K562 (cell line): ENCODE data around the gene VPS18. TPM values are rescaled to one million over a fixed set of nuclear protein-coding genes. Genes with fewer than 3 reads are reported as not detected.

Experiments used
- ARHGAP35 ChIP-seq: fragments of 450-650 bp; IDR thresholded peaks from 2 replicates; pipeline ENCODE4 v1.6.1; 2018; ENCODE audit not compliant: partially characterized antibody
- ATF6 ChIP-seq: sonication (generic); formaldehyde crosslinking; IDR thresholded peaks from 2 replicates; pipeline ENCODE4 v1.4.0; 2020; ENCODE audit warnings: mild to moderate bottlenecking, missing genetic modification reagents
- GATAD2B ChIP-seq: fragments of 450-650 bp; IDR thresholded peaks from 2 replicates; pipeline ENCODE4 v1.6.1; 2017; ENCODE audit warnings: mild to moderate bottlenecking, borderline replicate concordance
- HSF4 ChIP-seq: fragments of 250-450 bp; sonication (Bioruptor Pico); IDR thresholded peaks from 2 replicates; pipeline ENCODE4 v2.1.2; 2022; ENCODE audit warnings: mild to moderate bottlenecking, moderate library complexity, borderline replicate concordance
- MEF2A ChIP-seq: IDR thresholded peaks from 2 replicates; pipeline ENCODE4 v1.6.1; 2011; ENCODE audit warnings: low read depth, mild to moderate bottlenecking, low read length, moderate library complexity; ENCODE audit not compliant: control insufficient read depth
- NR1H2 ChIP-seq: sonication (generic); formaldehyde crosslinking; IDR thresholded peaks from 2 replicates; pipeline ENCODE4 v1.4.0; 2020; ENCODE audit warnings: mild to moderate bottlenecking, missing genetic modification reagents
- POLR2A ChIP-seq: fragments of 450-650 bp; conservative IDR thresholded peaks from 2 replicates; pipeline ENCODE4 v1.6.1; 2016
- PRMT5 ChIP-seq: sonication (generic); formaldehyde crosslinking; IDR thresholded peaks from 2 replicates; pipeline ENCODE4 v1.5.0; 2020; ENCODE audit warnings: missing genetic modification reagents
- SPI1 ChIP-seq: IDR thresholded peaks from 2 replicates; pipeline ENCODE4 v1.6.1; 2011; ENCODE audit warnings: low read depth, low read length, control low read depth, borderline replicate concordance
- TEAD1 ChIP-seq, 2 experiments: fragments of 450-650 bp in 1 of 2; sonication (generic) in 1 of 2; formaldehyde crosslinking; IDR thresholded peaks; 2 replicates each; pipeline versions ENCODE4 v1.4.0 to v1.8.0; 2020 to 2022; ENCODE audit warnings: mild to moderate bottlenecking in 2 of 2, missing genetic modification reagents in 1 of 2
- TFE3 ChIP-seq: fragments of 450-650 bp; formaldehyde crosslinking; IDR thresholded peaks from 2 replicates; pipeline ENCODE4 v1.4.0; 2020; ENCODE audit warnings: mild to moderate bottlenecking, mixed read lengths
- TRIM24 ChIP-seq, 2 experiments: fragments of 450-650 bp; IDR thresholded peaks; 2 replicates each; pipeline ENCODE4 v1.6.1; 2016
- ZBTB49 ChIP-seq: sonication (generic); formaldehyde crosslinking; IDR thresholded peaks from 2 replicates; pipeline ENCODE4 v1.8.0; 2022; ENCODE audit warnings: missing genetic modification reagents, mild to moderate bottlenecking, borderline replicate concordance
- ZFPM2 ChIP-seq: fragments of 250-450 bp; sonication (Bioruptor Pico); IDR thresholded peaks from 2 replicates; pipeline ENCODE4 v1.5.1; 2022; ENCODE audit warnings: mild to moderate bottlenecking
- ZNF23 ChIP-seq: fragments of 250-450 bp; sonication (Bioruptor Pico); IDR thresholded peaks from 2 replicates; pipeline ENCODE4 v1.4.0; 2020; ENCODE audit warnings: mild to moderate bottlenecking
- ZNF384 ChIP-seq: IDR thresholded peaks from 2 replicates; pipeline ENCODE4 v1.6.1; 2012; ENCODE audit warnings: low read depth, low read length, improper control_type of control experiment
- polyA plus RNA-seq, 8 experiments: library from polyadenylated mRNA; depleted of rRNA in 4 of 8; stranded (reverse) in 5 of 8; unstranded in 3 of 8; fragments of >200 nt; fragmentation: Nextera tagmentation in 2 of 8; fragmentation: Illumina TruSeq in 1 of 8; extraction: Ambion mirVana in 2 of 8; extraction: Trizol in 1 of 8; gene quantifications; 2 replicates each; pipeline versions ENCODE4 v1.2.1 to v1.2.3, GENCODE V29; 2011 to 2014; ENCODE audit warnings: inconsistent platforms in 1 of 8, missing spikeins in 1 of 8
- total RNA-seq, 7 experiments: library from RNA; depleted of rRNA in 6 of 7; stranded (reverse); fragments of >200 nt in 6 of 7; fragmentation: Illumina TruSeq in 2 of 7; extraction: Trizol in 2 of 7; gene quantifications; 2 replicates each; pipeline versions ENCODE4 v1.2.1 to v1.2.3, GENCODE V29; 2011 to 2021; ENCODE audit warnings: low replicate concordance in 1 of 7
- TF ChIP-seq, protein P1 (sequence below): fragments of 250-450 bp; sonication (Bioruptor Pico); IDR thresholded peaks from 2 replicates; pipeline ENCODE4 v1.5.0; 2021
- TF ChIP-seq, protein P2 (sequence below): sonication (generic); formaldehyde crosslinking; IDR thresholded peaks from 2 replicates; pipeline ENCODE4 v1.9.0; 2022; ENCODE audit warnings: mild to moderate bottlenecking, missing genetic modification reagents
- TF ChIP-seq, protein P3 (sequence below): sonication (generic); formaldehyde crosslinking; IDR thresholded peaks from 2 replicates; pipeline ENCODE4 v1.8.1; 2022; ENCODE audit warnings: missing genetic modification reagents

The VPS18 gene
- total and polyA plus RNA-seq, 9 of the 15 experiments (the other 6 are each of a cell fraction or from before 2014, with no cell fraction given) = 0.73 to 19.9 (median 8.5) TPM

DNA sequence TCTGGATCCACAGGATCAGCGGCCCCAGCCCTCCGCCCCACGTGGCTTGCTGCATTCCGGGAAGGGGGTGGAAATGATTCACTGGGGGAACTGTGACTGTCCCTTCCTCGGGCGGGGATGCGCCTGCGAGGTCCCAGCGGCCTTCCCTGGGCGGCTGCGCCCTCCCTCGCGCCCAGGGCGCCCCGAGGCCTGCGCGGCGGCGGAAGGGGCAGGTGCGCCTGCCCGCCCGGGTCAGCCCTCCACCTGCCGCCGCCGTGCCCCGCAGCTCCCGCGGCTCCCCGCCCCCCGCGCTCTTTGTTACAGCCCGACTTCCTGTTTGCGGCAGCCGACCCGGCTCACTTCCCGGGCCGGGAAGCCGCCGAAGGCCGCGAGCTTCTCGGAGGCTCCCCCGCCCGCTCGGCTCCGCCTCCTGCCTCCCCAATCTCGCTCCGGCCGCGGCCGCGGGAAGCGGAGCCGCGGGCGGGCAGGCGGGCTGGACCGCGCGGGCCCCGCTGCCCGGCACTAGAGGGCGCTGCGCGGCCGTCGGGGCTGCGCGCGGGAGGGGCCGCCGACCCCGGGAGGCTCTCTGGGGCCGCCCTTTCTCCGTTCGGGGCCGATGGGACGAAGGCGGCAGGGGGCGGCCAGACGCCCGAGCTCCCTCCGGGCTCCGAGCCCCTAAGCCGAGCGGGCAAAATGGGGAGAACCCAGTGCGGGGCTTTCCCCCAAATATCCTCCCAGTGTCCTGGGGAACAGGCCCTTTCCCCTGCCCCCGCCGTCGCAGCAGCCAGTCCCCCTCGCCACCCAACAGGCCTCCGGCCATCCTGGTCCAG, 47.5 kb downstream of the VPS18 start (continued):
- TF ChIP-seq MEF2A (no peak), ZNF23 (CRISPR knock-in tag) (no peak), ATF6 (CRISPR knock-in tag) (0 out of 2 replicates have a peak, but pooled peaks have one; percentile 39), TFE3 (no peak), TRIM24 (IDR thresholded peaks at IDR 0.05) (0 out of 4 replicates have a peak, but pooled peaks of 1 of the 2 experiments have one; percentile 27), ZFPM2 (CRISPR knock-in tag) (no peak), SPI1 (peak; percentile 74; the same call in 1 of the 2 replicates), ARHGAP35 (no peak), HSF4 (CRISPR knock-in tag) (no peak), POLR2A (peak; percentile 54; the same call in 1 of the 2 replicates), PRMT5 (CRISPR knock-in tag) (no peak), TEAD1 (CRISPR knock-in tag; IDR thresholded peaks at IDR 0.05) (peak in 1 of 2 experiments; percentile 77; a peak in 1 of 4 replicates), GATAD2B (peak; percentile 90), NR1H2 (CRISPR knock-in tag) (0 out of 2 replicates have a peak, but pooled peaks have one; percentile 54), ZBTB49 (CRISPR knock-in tag) (no peak), ZNF384 (no peak)
- TF ChIP-seq, protein P1, sequence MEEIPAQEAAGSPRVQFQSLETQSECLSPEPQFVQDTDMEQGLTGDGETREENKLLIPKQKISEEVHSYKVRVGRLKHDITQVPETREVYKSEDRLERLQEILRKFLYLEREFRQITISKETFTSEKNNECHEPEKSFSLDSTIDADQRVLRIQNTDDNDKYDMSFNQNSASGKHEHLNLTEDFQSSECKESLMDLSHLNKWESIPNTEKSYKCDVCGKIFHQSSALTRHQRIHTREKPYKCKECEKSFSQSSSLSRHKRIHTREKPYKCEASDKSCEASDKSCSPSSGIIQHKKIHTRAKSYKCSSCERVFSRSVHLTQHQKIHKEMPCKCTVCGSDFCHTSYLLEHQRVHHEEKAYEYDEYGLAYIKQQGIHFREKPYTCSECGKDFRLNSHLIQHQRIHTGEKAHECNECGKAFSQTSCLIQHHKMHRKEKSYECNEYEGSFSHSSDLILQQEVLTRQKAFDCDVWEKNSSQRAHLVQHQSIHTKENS = no peak
- TF ChIP-seq, protein P2, sequence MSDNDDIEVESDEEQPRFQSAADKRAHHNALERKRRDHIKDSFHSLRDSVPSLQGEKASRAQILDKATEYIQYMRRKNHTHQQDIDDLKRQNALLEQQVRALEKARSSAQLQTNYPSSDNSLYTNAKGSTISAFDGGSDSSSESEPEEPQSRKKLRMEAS (CRISPR knock-in tag) = peak; percentile 70
- TF ChIP-seq, protein P3, sequence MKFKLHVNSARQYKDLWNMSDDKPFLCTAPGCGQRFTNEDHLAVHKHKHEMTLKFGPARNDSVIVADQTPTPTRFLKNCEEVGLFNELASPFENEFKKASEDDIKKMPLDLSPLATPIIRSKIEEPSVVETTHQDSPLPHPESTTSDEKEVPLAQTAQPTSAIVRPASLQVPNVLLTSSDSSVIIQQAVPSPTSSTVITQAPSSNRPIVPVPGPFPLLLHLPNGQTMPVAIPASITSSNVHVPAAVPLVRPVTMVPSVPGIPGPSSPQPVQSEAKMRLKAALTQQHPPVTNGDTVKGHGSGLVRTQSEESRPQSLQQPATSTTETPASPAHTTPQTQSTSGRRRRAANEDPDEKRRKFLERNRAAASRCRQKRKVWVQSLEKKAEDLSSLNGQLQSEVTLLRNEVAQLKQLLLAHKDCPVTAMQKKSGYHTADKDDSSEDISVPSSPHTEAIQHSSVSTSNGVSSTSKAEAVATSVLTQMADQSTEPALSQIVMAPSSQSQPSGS (CRISPR knock-in tag) = no peak
